HTERT RPE-1 (cell line): ENCODE data around the gene BBIP1.

Source experiments
- in situ Hi-C: fragments of 300-500 bp; cut with MboI; formaldehyde crosslinking; loops from 4 replicates; pipeline ENCODE4 v1.14.3; 2020; ENCODE audit warnings: low sequenced_read_pairs

The BBIP1 gene

DNA sequence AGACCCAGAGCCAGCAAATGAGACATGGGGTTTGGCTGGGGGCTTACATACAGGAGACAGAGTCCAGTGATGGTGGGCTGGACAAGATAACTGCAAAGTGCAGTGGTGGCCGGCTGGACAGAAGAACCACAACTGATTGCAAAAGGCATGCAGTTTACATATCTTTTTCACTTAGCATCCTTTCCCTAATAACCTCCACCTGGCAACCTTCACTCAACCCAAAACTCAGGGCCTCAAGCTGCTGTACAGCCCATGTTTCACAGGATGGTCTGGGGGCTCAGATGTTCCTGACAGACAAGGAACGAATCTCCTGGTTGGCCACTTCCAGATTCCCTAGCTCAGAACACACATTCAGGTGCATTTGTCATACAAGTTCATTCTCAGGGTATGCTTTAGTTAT is 55.0 kb downstream of the BBIP1 start:
- in situ Hi-C loops: no loop called here

DNA sequence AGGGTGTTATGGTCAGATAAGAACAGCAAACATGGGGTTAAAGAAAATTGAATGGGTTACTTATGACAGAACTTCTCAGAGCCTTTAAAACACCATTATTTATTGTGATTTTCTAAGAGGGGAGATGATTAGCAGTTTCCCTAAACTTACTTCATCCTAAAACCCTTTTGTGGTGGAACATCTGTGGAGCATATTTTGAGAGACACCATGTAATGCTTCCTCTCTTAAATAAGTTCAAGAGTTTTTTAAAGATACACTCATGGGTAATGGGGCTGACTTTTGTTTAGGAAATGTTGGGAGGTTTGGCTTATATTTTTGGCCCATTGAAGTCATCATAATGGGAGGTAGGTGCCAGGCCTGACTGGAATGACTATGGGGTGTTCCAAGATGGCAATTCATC is 55.6 kb downstream of the BBIP1 start:
- in situ Hi-C loops: no loop called here

DNA sequence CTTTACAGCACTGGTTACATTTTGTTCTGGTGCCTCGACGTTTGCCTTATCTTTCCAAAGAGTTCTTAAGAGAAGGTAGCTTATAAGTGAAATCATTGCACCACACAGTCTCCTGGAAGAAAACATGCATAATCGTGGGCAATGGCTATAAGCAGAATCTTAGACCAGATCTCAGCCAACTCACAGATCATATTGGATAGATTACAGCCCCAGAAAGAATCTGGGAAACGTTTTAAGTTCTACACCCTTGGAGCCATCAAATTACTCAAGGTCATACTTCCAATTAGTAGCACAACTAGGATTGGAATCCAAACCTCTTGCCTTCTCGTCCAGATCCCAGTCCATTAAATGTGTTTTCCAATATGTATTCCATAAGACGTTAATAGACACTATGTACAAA is 56.0 kb downstream of the BBIP1 start:
- in situ Hi-C loops: no loop called here

DNA sequence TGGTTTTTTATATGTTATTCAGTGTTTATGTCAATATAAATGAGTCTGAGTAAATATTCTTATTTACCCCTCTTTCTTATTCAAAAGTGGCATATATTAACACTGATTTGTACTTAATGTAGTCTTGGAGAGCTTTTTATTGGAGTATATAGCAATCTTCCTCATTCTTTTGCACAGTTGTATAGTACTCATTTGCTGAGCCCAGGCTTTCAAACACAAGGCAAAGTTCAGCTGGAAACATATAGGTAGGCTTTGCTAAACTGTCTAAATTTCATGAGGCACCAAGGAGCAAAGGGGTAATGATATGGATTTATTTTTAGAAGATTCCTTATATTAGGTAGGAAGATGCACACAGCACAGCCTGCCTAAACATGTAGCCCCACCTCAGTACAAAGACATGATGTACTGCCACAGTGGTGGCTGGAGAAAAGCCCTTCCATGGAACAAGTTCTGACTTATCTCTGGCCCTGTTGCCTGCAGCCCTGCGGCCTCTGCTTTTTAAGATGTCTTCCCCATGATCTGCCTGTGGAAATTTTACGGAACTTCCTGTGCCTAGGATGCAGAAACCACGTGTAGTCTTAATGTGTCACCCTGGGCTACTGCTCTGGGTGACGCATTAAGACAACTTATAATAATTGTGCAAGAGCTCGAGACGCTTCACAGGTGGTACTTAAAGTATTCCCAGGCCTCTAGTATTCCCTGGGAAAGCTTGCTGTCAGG is 56.9 kb downstream of the BBIP1 start:
- in situ Hi-C loops: no loop called here

DNA sequence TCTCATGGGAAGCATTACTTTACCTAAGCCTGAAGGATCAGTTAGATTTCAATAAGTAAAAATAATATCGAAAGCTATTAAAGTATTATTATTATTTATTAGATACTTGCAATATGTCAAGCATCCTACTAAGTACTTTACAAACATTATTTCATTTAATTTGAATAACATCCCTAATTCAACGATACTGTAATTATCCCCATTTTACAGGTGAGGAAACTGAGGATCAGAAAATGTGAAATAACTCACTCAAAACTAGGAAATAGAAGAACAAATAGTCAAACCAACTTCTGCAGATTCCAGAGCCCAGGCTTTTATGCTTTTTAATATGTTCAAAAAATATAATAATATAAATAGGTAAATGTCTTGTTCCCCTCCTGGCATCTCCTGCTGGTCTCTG is 57.5 kb downstream of the BBIP1 start:
- in situ Hi-C loops: no loop called here

DNA sequence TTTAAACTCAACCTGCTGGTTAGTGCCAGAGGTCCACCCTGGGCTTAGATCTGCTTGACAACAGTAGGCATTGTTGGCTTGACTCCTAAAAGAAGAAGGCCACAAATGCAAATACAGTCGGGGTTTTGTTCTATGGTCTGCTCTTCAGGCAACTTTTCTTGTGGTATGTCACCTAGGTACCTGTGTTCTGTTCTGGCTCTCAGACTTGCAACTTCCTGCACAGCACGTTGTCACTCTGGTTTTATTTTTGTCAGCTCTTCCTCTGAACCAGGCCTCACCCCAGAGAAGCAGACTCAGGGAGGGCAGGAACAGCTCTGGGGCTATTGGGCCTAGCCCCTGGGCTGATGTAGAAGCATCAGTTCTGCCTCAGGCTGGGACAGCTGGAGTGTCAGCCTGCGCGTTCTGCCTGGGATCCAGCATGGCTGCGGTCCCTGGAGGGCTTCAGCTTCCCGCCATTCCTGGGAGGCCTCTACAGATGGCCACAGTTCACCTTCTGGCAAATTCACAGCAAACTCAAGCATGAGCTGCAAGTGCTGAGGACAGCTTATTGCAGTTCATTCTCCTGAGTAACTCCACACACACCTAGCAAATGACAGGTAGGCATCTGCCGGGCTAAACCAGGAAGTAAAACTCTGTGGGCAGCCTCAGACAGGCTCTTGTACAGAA is 58.3 kb downstream of the BBIP1 start:
- in situ Hi-C loops: no loop called here

DNA sequence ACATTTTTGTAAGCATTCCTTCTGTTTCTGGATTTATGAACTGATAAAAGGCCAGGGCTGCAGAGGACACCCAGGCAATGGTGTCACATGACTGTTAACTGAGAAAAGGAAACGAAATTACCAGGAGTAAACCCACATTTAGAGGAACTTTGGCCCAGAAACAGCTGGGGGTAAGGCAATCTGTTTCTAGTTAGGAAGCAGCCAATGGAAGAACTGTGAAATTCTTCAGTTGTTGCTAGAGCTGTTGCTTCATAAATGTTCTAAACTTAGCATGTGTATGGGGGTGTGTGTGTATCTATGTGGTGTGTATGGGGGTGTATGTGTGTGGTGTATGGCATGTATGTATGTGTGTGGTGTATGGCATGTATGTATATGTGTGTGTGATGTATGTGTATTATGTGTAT is 59.0 kb downstream of the BBIP1 start:
- in situ Hi-C loops: no loop called here

DNA sequence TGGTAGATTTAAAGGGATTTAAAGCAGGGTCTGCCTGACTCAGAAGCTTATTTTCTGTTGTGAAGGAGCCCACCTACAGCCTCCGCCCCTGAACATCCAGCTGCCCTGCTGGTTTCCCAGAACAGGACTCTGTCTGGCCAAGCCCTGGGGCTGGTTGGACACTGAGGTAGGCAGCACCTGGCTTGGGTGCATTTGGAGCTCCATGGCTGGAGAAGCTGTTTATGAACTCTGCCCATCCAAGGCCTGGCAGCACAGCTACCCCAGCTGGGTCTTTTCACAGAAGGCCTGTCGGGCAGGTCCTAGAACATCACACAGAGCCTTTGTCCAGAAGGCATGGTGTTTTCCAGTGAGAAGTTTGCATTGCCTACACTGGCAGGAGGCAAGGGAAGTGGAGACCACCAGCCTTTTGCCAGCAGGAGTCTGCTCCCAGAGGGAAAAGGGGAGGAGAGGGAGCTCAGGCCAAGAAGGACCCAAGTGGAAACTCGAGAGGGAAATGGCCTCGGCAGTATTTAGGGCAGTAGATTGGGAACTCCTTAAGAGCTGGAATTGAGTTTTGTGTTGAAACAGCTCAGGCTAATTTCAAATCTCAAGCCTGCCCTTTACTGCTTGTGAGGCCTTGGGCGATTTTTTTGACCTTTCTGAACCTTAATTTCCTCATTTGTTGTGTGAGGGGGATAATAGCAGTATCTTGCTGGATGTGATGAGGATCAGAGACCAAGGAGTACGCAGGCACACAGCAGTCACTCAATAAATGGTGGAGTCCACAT is 59.6 kb downstream of the BBIP1 start:
- in situ Hi-C loops: no loop called here

DNA sequence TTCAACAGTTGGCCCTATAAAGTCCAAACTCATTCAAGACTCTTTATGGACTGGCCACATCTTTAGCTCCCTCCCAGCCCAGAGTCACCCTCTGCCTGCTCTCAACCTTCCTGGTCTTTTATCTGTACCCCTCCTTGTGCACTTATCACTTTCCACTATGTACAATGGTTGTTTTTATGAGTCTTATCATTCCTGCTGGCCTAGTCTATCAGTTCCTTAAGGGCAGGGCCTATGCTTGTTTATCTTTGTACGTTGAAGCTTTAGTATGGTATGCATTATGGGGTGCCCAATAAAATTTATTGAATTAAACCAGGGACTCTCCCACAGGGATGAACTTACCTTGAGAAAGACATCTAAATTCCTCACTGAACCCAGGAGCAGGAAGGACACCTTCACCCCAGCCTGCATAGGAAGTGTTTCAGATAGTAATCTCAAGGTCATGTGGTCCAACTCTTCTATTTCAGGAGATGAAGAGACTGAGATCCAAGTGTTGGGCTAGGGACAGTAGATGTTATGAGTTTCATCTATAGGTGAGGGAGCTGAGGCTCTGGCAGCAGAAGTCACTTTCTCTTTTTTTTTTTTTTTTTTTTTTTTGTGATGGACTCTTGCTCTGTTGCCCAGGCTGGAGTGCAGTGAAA is 60.6 kb downstream of the BBIP1 start:
- in situ Hi-C loops: no loop called here

DNA sequence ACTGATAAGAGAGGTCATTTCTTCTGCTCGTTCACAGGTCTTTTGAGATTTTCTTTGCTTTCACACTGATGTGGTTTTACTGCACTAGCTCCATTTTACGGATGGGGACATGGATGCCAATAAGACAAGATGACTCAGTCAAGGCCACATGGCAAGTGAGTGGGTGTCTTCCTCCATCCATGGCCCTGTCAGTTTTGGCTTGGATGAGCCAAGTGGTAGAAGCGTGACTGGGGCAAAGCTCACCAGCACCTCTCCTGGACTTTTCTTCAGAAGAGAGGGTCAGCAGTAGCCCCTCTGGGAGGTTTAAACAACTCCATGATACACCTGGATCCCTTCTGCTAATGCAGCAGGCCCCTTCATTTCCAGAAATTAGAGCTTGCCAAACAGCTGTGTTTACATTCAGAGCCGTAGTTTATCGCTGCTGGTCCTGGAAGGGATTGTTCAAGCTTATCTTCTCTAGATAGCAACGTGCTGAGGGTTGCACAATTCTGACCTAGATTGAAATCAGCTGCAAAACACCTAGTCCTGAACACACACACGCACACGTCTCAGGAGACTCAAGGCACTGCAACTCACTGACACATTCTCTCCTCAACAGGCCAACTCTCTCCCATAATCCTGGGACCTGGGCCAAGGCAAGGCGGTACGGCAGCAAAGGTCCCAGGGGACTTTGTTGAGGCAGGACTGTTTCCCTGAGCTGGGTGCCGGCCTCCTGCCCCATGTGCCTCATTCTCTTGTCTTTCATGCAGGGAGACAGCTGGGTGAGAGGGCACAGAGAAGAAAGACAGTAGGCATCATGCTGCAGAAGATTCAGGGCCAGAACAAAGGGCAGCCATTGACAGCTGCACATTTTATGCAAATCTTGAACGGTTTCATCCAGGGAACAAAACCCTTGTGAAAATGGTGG is 61.5 kb downstream of the BBIP1 start:
- in situ Hi-C loops: no loop called here

DNA sequence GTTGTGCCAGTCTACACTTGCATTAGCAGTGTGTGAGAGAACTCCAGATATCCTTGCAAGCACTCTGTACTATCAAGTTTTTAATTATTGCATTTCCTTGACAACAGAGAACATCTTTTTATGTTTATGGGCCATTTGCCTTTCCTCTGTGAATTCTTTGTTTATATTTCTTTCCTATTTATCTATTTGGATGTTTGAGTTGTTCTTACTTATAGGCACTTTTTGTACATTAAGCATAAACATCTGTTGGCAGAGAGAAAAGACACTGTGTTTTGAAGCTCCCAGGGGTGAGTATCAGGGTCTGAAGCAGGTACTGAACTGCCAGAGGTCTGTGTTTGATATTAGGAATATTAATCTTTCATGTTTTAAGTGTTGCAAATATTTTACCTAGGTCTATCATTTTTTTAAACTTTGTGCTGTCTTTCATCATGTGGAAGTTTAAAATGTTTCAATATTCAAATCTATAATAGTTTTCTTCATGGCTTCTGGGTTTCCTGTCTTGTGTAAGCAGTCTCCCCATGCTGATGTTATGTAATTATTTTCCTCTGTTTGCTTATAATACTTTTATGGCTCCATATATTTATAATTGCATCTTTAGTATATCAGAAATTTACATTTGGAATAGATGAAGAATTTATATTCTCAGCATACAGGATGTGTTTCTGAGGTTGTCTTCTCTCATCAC is 64.9 kb downstream of the BBIP1 start:
- in situ Hi-C loops: no loop called here

DNA sequence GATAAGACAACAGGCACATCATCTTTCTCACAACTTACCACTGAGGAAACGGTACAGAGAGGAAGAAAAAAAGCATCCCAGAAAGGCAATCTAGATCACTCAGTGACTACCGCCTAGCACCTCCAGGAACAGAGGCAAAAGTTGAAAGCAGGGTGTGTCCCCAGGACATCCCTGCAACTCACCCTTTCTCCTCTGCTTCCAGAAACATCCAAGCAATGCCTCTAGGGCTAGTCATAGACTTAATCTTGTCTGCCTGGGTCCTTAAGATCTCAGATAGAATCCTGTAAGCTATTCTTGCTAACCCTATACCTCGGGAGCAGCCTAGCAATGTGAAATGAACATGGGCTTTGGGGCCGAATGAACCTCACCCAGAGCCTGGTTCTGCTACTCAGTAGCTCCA is 66.0 kb downstream of the BBIP1 start:
- in situ Hi-C loops: no loop called here

DNA sequence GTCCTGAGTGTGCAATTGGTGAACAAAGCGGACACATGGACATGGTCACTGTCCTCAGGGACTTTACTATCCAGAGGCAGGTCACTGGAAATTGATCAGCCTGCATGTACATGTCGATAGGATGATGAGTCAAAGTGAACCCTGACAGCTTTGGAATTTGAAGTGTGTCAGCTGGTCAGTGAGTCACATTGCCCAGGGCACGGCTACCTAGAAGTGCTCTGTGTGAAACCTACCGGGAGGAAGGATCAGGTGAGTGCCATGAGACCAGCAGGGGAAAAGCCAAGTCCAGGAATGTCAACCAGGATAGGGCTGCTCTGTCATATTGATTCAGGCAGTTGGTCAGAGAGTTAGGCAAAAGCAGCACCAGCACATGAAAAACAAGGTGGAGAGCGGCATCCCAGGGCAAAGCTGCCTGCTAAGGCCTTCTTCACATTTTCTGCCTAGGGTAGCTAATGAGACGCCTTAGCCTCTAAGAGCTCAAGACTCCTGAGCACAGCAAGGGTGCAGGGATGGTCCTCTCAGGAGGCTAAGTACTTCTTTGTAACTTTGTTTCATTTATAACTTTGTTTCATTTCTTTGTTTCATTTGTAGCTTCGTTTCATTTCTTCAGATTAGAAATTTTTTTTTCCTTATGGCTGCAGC is 66.6 kb downstream of the BBIP1 start:
- in situ Hi-C loops: no loop called here

DNA sequence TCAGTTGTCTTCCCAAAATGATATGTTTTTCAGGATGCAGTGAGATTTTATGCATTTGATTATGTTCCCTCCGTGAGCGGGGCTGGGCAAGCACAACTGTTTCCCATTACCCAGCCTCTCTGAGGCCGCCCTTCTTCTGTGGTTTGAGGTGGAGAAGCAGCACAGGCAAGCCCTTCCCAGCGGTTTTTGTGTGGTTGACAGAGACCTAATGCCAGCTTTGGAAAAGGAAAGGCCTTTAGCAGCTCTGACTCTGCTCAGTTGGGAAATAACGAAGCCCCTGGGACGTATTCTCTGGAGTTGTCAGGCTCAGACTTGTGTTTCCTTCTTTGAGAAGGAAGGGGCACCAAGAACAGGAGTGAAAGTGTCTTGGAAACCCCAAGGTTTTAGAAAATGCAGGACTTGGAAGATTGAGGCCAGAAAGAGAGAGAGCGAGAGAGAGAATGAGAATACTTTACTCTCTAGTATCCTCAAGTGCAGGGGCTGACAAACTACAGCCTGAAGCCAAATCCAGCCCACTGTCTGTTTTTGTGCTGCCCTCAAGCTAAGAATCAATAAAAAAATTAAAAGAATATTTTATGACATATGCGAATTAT is 67.9 kb downstream of the BBIP1 start:
- in situ Hi-C loops: no loop called here

DNA sequence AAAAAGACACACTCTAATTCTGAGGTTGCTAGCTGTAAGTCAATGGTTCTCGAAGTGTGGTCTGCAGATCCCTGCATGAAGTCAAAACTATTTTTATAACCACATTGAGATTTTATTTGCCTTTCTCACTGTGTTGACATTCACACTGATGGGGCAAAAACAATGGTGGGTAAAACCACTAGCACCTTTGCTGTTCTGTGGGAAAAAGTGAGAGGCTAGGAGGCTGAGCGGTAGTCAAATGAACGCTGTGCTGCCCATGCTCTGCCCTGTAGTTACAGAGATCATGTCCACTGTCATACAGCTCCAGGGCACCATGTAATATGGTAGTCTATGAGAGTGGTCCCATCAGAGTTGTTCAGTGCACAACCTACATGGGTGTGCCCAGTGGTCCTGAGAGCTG is 68.9 kb downstream of the BBIP1 start:
- in situ Hi-C loops: no loop called here
